T-helper 2 cell treated with Interferon-gamma antibody and Interleukin-4, amounts not matched to agents 5 μg/mL and 100 μg/mL, for 36 hours (primary cell): Measurements from ENCODE around the gene GRAMD4.

Experiments used
- DNase-seq: peaks from one replicate; pipeline ENCODE4 v3.0.0; 2021; ENCODE audit warnings: low spot score
- H3K27ac Mint-ChIP-seq: one replicate; pipeline ENCODE4 v1.8.0; 2021; ENCODE audit warnings: mild to moderate bottlenecking, mixed read lengths
- H3K27me3 Mint-ChIP-seq: one replicate; pipeline ENCODE4 v1.8.0; 2021; ENCODE audit warnings: low read depth, mixed read lengths
- H3K36me3 Mint-ChIP-seq: one replicate; pipeline ENCODE4 v1.8.0; 2021; ENCODE audit warnings: low read depth, mixed read lengths
- H3K4me1 Mint-ChIP-seq: one replicate; pipeline ENCODE4 v1.8.0; 2021; ENCODE audit warnings: low read depth, mixed read lengths
- H3K4me3 Mint-ChIP-seq: one replicate; pipeline ENCODE4 v1.8.0; 2022; ENCODE audit warnings: mild to moderate bottlenecking, moderate library complexity, mixed read lengths
- H3K9me3 Mint-ChIP-seq: one replicate; pipeline ENCODE4 v1.8.0; 2021; ENCODE audit warnings: mixed read lengths

The GRAMD4 gene

GRCh38 chr22:46578824-46579561 is 41.2 kb upstream of the GRAMD4 start:
- Mint-ChIP-seq H3K36me3 (no peaks in the 10 kb centered on the region), H3K27me3 (no peaks in the 10 kb centered on the region), H3K4me3 (peak overlapping the region; percentile 96), H3K27ac (peak overlapping the region; percentile 65), H3K9me3 (no peaks in the 10 kb centered on the region), H3K4me1 (peaks cover 48% of the 10 kb centered on the region)
- no peak for DNase-seq

GRCh38 chr22:46579751-46580449 is 40.3 kb upstream of the GRAMD4 start:
- DNase-seq: no peak
- Mint-ChIP-seq H3K27me3 (no peaks in the 10 kb centered on the region), H3K27ac (no peak overlapping the region), H3K4me3 (no peak overlapping the region), H3K36me3 (no peaks in the 10 kb centered on the region), H3K4me1 (peaks cover 47% of the 10 kb centered on the region), H3K9me3 (no peaks in the 10 kb centered on the region)

GRCh38 chr22:46580940-46581537 is 39.1 kb upstream of the GRAMD4 start:
- Mint-ChIP-seq H3K4me3 (no peak overlapping the region), H3K27me3 (no peaks in the 10 kb centered on the region), H3K9me3 (no peaks in the 10 kb centered on the region), H3K4me1 (peaks cover 38% of the 10 kb centered on the region), H3K27ac (no peak overlapping the region), H3K36me3 (no peaks in the 10 kb centered on the region)
- DNase-seq: no peak

GRCh38 chr22:46581538-46582244 is 38.5 kb upstream of the GRAMD4 start:
- Mint-ChIP-seq H3K36me3 (no peaks in the 10 kb centered on the region), H3K4me3 (no peak overlapping the region), H3K9me3 (no peaks in the 10 kb centered on the region), H3K27me3 (no peaks in the 10 kb centered on the region), H3K27ac (no peak overlapping the region), H3K4me1 (peaks cover 36% of the 10 kb centered on the region)
- no peak for DNase-seq

GRCh38 chr22:46582281-46582933 is 37.8 kb upstream of the GRAMD4 start:
- Mint-ChIP-seq H3K36me3 (peaks cover 4% of the 10 kb centered on the region), H3K4me1 (peaks cover 43% of the 10 kb centered on the region), H3K4me3 (no peak overlapping the region), H3K9me3 (no peaks in the 10 kb centered on the region), H3K27me3 (no peaks in the 10 kb centered on the region), H3K27ac (no peak overlapping the region)
- no peak for DNase-seq

- no peak overlapping the region for H3K27ac Mint-ChIP-seq
- no peak for DNase-seq
- peaks cover 41% of the 10 kb centered on the region for H3K4me1 Mint-ChIP-seq
- H3K4me3 Mint-ChIP-seq: no peak overlapping the region
- H3K36me3 Mint-ChIP-seq: peaks cover 4% of the 10 kb centered on the region
- no peaks in the 10 kb centered on the region for H3K27me3 Mint-ChIP-seq
- H3K9me3 Mint-ChIP-seq: no peaks in the 10 kb centered on the region
These were observed 36.6 kb upstream of the GRAMD4 start for GRCh38 chr22:46583571-46583970.

GRCh38 chr22:46584081-46584921 is 35.9 kb upstream of the GRAMD4 start:
- peaks cover 4% of the 10 kb centered on the region for H3K36me3 Mint-ChIP-seq
- H3K9me3 Mint-ChIP-seq: no peaks in the 10 kb centered on the region
- no peak overlapping the region for H3K27ac Mint-ChIP-seq
- no peak overlapping the region for H3K4me3 Mint-ChIP-seq
- H3K27me3 Mint-ChIP-seq: no peaks in the 10 kb centered on the region
- peaks cover 34% of the 10 kb centered on the region for H3K4me1 Mint-ChIP-seq
- no peak for DNase-seq

- Mint-ChIP-seq H3K4me1 (peaks cover 32% of the 10 kb centered on the region), H3K27ac (peak overlapping the region; percentile 45), H3K27me3 (no peaks in the 10 kb centered on the region), H3K9me3 (no peaks in the 10 kb centered on the region), H3K36me3 (peaks cover 4% of the 10 kb centered on the region), H3K4me3 (no peak overlapping the region)
- DNase-seq: no peak
These were observed 34.7 kb upstream of the GRAMD4 start for GRCh38 chr22:46585340-46586122.

GRCh38 chr22:46586123-46586519 is 34.1 kb upstream of the GRAMD4 start:
- Mint-ChIP-seq H3K27me3 (no peaks in the 10 kb centered on the region), H3K36me3 (peaks cover 4% of the 10 kb centered on the region), H3K27ac (no peak overlapping the region), H3K9me3 (no peaks in the 10 kb centered on the region), H3K4me3 (no peak overlapping the region), H3K4me1 (peaks cover 32% of the 10 kb centered on the region)
- no peak for DNase-seq

- peak overlapping the region; percentile 83 for H3K4me3 Mint-ChIP-seq
- H3K4me1 Mint-ChIP-seq: peaks cover 28% of the 10 kb centered on the region
- H3K9me3 Mint-ChIP-seq: no peaks in the 10 kb centered on the region
- peaks cover 4% of the 10 kb centered on the region for H3K36me3 Mint-ChIP-seq
- H3K27ac Mint-ChIP-seq: peak overlapping the region; percentile 86
- DNase-seq: no peak
- H3K27me3 Mint-ChIP-seq: no peaks in the 10 kb centered on the region
These were observed 33.6 kb upstream of the GRAMD4 start for GRCh38 chr22:46586531-46587011.

- DNase-seq: no peak
- Mint-ChIP-seq H3K4me1 (peaks cover 27% of the 10 kb centered on the region), H3K4me3 (peak overlapping the region; percentile 83), H3K9me3 (no peaks in the 10 kb centered on the region), H3K27me3 (no peaks in the 10 kb centered on the region), H3K27ac (peak overlapping the region; percentile 86), H3K36me3 (peaks cover 4% of the 10 kb centered on the region)
These were observed 33.1 kb upstream of the GRAMD4 start for GRCh38 chr22:46587061-46587460.

- DNase-seq: no peak
- peaks cover 29% of the 10 kb centered on the region for H3K4me1 Mint-ChIP-seq
- peaks cover 4% of the 10 kb centered on the region for H3K36me3 Mint-ChIP-seq
- H3K27ac Mint-ChIP-seq: peak overlapping the region; percentile 86
- no peaks in the 10 kb centered on the region for H3K27me3 Mint-ChIP-seq
- peak overlapping the region; percentile 83 for H3K4me3 Mint-ChIP-seq
- H3K9me3 Mint-ChIP-seq: no peaks in the 10 kb centered on the region
These were observed 32.5 kb upstream of the GRAMD4 start for GRCh38 chr22:46587492-46588278.
